ENCODE measurements around the gene PRSS16.

GRCh38 chr6:27303613-27304272 is 56.2 kb downstream of the PRSS16 start:
- TF ChIP-seq EZH2 (IDR thresholded peaks at IDR 0.05) (no peak), POLR2AphosphoS5 (IDR thresholded peaks at IDR 0.05; ENCODE audit: borderline replicate concordance, low read depth, low read length) (no peak)
